GM12878 (cell line): ENCODE results near the gene TYRP1. TPM values are rescaled to one million over a fixed set of nuclear protein-coding genes. Genes with fewer than 3 reads are reported as not detected.

Source experiments
- ATAC-seq: fragments of 200-7000 bp; cut with Tn5 transposase; 3 replicates; pipeline ENCODE4 v1.9.1; 2020; ENCODE audit warnings: mild to moderate bottlenecking, moderate library complexity
- BruUV-seq: library from RNA; stranded (reverse); fragments of 400-500 nt; replicated peaks from 2 replicates; lab custom pipeline; 2021; lab: Mats Ljungman, UMichigan
- CTCF ChIA-PET: fragments of 300-600 bp; sonication (Branson Sonifier 250); formaldehyde crosslinking; extraction: SDS; loops from one replicate; lab custom pipeline; 2021; ENCODE audit warnings: inconsistent platforms; lab: Yijun Ruan, JAX
- POLR2A ChIA-PET: fragments of 350-600 bp; formaldehyde crosslinking; extraction: SDS; loops from one replicate; lab custom pipeline; 2021; ENCODE audit warnings: inconsistent platforms; lab: Charles Lee
- RAD21 ChIA-PET: fragments of 300-600 bp; sonication (Branson Sonifier 250); formaldehyde crosslinking; loops from one replicate; lab custom pipeline; 2023; ENCODE audit warnings: antibody characterized with exemption; ENCODE audit not compliant: unreplicated experiment; lab: Charles Lee
- SMC1A ChIA-PET: fragments of 300-600 bp; sonication (Branson Sonifier 250); formaldehyde crosslinking; loops from one replicate; lab custom pipeline; 2023; ENCODE audit not compliant: unreplicated experiment, uncharacterized antibody; lab: Charles Lee
- DNase-seq: peaks from one replicate; pipeline ENCODE4 v3.0.0-alpha.2; 2011; ENCODE audit warnings: low read depth, low spot score
- FAIRE-seq: peaks from 3 replicates; lab custom pipeline; 2011; peaks lifted over from hg19 to GRCh38; lab: Jason Lieb, UNC
- H2AFZ ChIP-seq: 2 replicates; pipeline ENCODE4 v1.6.0; 2011; ENCODE audit warnings: low read depth, low read length, control low read depth; ENCODE audit not compliant: control insufficient read depth
- H3K27ac ChIP-seq: 2 replicates; pipeline ENCODE4 v1.5.1; 2011; ENCODE audit warnings: control low read depth; ENCODE audit not compliant: control insufficient read depth, insufficient read depth
- H3K27me3 ChIP-seq, 2 experiments: replicated peaks in 1 of 2; 2 replicates each; pipeline versions ENCODE4 v1.6.0 to v1.6.1; 2011; ENCODE audit warnings: low read length in 1 of 2; ENCODE audit not compliant: control insufficient read depth in 2 of 2, insufficient read depth in 2 of 2
- H3K36me3 ChIP-seq, 2 experiments: 2 replicates each; pipeline ENCODE4 v1.5.1; 2011; ENCODE audit warnings: low read length in 1 of 2; ENCODE audit not compliant: control insufficient read depth in 2 of 2, insufficient read depth in 2 of 2
- H3K4me1 ChIP-seq: 2 replicates; pipeline ENCODE4 v1.6.1; 2011; ENCODE audit warnings: mild to moderate bottlenecking, low read length, moderate library complexity, mixed read lengths; ENCODE audit not compliant: control insufficient read depth, insufficient read depth
- H3K4me2 ChIP-seq: 2 replicates; pipeline ENCODE4 v1.6.0; 2011; ENCODE audit warnings: control low read depth; ENCODE audit not compliant: control insufficient read depth, insufficient read depth
- H3K4me3 ChIP-seq: fragments of 200-600 bp; sonication (generic); 2 replicates; pipeline ENCODE4 v1.5.1; 2016
- H3K79me2 ChIP-seq: 2 replicates; pipeline ENCODE4 v1.6.0; 2011; ENCODE audit warnings: low read length; ENCODE audit not compliant: control insufficient read depth, insufficient read depth
- H3K9ac ChIP-seq: 2 replicates; pipeline ENCODE4 v1.8.0; 2011; ENCODE audit warnings: low read length, control low read depth, mixed read lengths; ENCODE audit not compliant: control insufficient read depth, insufficient read depth
- H3K9me3 ChIP-seq: replicated peaks from 3 replicates; pipeline ENCODE4 v1.5.1; 2011; ENCODE audit warnings: mild to moderate bottlenecking, low read length; ENCODE audit not compliant: control insufficient read depth, insufficient read depth
- H4K20me1 ChIP-seq: 2 replicates; pipeline ENCODE4 v1.6.0; 2011; ENCODE audit not compliant: control insufficient read depth, insufficient read depth
- E2F4 ChIP-seq: IDR thresholded peaks from 2 replicates; pipeline ENCODE4 v1.6.1; 2012; ENCODE audit warnings: low read depth, low read length, improper control_type of control experiment
- E4F1 ChIP-seq: fragments of 450-650 bp; IDR thresholded peaks from 2 replicates; pipeline ENCODE4 v1.6.1; 2018; ENCODE audit warnings: borderline replicate concordance, mild to moderate bottlenecking; ENCODE audit not compliant: partially characterized antibody
- EGR1 ChIP-seq, 2 experiments: IDR thresholded peaks; 1 replicate in 1 of 2; 2 replicates in 1 of 2; pipeline ENCODE4 v1.6.1; 2011 to 2012; ENCODE audit warnings: low read depth in 2 of 2, low read length in 2 of 2, borderline replicate concordance in 1 of 2, mild to moderate bottlenecking in 1 of 2, moderate library complexity in 1 of 2
- FOS ChIP-seq: IDR thresholded peaks from 3 replicates; pipeline ENCODE4 v1.6.1; 2011; ENCODE audit warnings: borderline replicate concordance; ENCODE audit not compliant: insufficient read length; ENCODE audit errors: extremely low read depth
- HDAC2 ChIP-seq: fragments of 200-600 bp; sonication (generic); IDR thresholded peaks from 2 replicates; pipeline ENCODE4 v1.6.1; 2017
- RB1 ChIP-seq: fragments of 450-650 bp; formaldehyde crosslinking; IDR thresholded peaks from 2 replicates; pipeline ENCODE4 v1.6.1; 2017; ENCODE audit warnings: mild to moderate bottlenecking, borderline replicate concordance
- TBL1XR1 ChIP-seq: IDR thresholded peaks from 2 replicates; pipeline ENCODE4 v1.6.1; 2012; ENCODE audit warnings: low read depth, low read length, improper control_type of control experiment
- ZBTB11 ChIP-seq: fragments of 450-650 bp; formaldehyde crosslinking; IDR thresholded peaks from 2 replicates; pipeline ENCODE4 v1.5.0; 2022; ENCODE audit warnings: mild to moderate bottlenecking, missing genetic modification characterization
- ZBTB4 ChIP-seq: fragments of 450-650 bp; formaldehyde crosslinking; IDR thresholded peaks from 2 replicates; pipeline ENCODE4 v1.4.0; 2022; ENCODE audit warnings: mild to moderate bottlenecking, moderate library complexity
- WGBS: methylation state at CpG from one replicate; pipeline ENCODE4 v1.1.6; 2016; ENCODE audit warnings: low lambda C conversion rate; ENCODE audit not compliant: insufficient replicate concordance, insufficient coverage; ENCODE audit errors: missing lambda C conversion rate; 5-methylcytosine and 5-hydroxymethylcytosine counted together
- in situ Hi-C: fragments of 300-500 bp; cut with MboI; formaldehyde crosslinking; loops from 9 replicates; pipeline ENCODE4 v1.14.3; 2018; ENCODE audit warnings: mixed read lengths
- intact Hi-C: fragments of 100-400 bp; cut with micrococcal nuclease; formaldehyde crosslinking; loops from one replicate; pipeline ENCODE4 v1.14.2; 2022; ENCODE audit not compliant: unreplicated experiment
- polyA plus RNA-seq, 11 experiments: library from polyadenylated mRNA; depleted of rRNA in 4 of 11; unstranded in 6 of 11; stranded (reverse) in 5 of 11; fragments of >200 nt; fragmentation: Nextera tagmentation in 4 of 11; fragmentation: Illumina TruSeq in 1 of 11; extraction: Ambion mirVana in 4 of 11; extraction: Trizol in 1 of 11; gene quantifications; 1 replicate in 1 of 11; 2 replicates in 10 of 11; pipeline versions ENCODE4 v1.2.1 to v1.2.3, GENCODE V29; 2011 to 2016; ENCODE audit warnings: inconsistent platforms in 2 of 11, missing spikeins in 2 of 11, low read depth in 1 of 11
- total RNA-seq, 4 experiments: library from RNA; depleted of rRNA in 3 of 4; stranded (reverse); fragments of >200 nt in 3 of 4; fragmentation: Illumina TruSeq in 1 of 4; extraction: Trizol in 1 of 4; gene quantifications; 2 replicates each; pipeline versions ENCODE4 v1.2.1 to v1.2.3, GENCODE V29; 2013 to 2021

TYRP1 gene
- total and polyA plus RNA-seq, 10 of the 15 experiments (the other 5 are each of a cell fraction or from before 2014, with no cell fraction given): 0.01 TPM; not detected in 9

- intact Hi-C loops: loop anchor here (2.0 to 10.0 kb wide), 4 partner anchors 55 to 367 kb away; partner anchors contain the start of gene LURAP1L
- SMC1A ChIA-PET: interaction anchor here (0.8 to 5.3 kb wide), 5 partner anchors 54 to 367 kb away, joined by 3 to 38 read pairs (median 8); partner anchors contain the start of gene LURAP1L
These were observed 28.9 kb downstream of the TYRP1 start for GRCh38 chr9:12722131-12722530.

More at GRCh38 chr9:12722131-12722530, 28.9 kb downstream of the TYRP1 start:
- DNase-seq (no peak), FAIRE-seq (no peak), ATAC-seq (no peak)
- Histone ChIP-seq H3K9me3 (no peaks in the 10 kb centered on the region), H3K4me3 (no peak overlapping the region), H3K4me1 (no peaks in the 10 kb centered on the region), H3K27ac (no peak overlapping the region), H3K27me3 (no peaks in the 10 kb centered on the region), H3K4me2 (no peak overlapping the region), H3K79me2 (no peaks in the 10 kb centered on the region), H3K36me3 (no peaks in the 10 kb centered on the region), H3K9ac (no peak overlapping the region), H4K20me1 (no peaks in the 10 kb centered on the region), H2AFZ (no peak overlapping the region)
- WGBS: 0% methylated on average over 2 of the region's 2 CpGs
- no TSS peak for BruUV-seq
- TF ChIP-seq TBL1XR1 (no peak), EGR1 (IDR thresholded peaks at IDR 0.05; ENCODE audit: borderline replicate concordance in 1 of 2, low read depth in 2 of 2, low read length in 2 of 2) (no peak), ZBTB11 (CRISPR knock-in tag) (no peak), E4F1 (no peak), ZBTB4 (no peak), HDAC2 (no peak), E2F4 (no peak), RB1 (no peak), FOS (no peak)
- in situ Hi-C loops: loop anchor here (5.0 kb wide), 2 partner anchors 100 to 365 kb away; no protein-coding TSS in a partner anchor
- ChIA-PET CTCF (interaction anchor here (0.8 to 9.0 kb wide), 13 partner anchors 10 to 368 kb away, joined by 3 to 72 read pairs (median 7); partner anchors contain the start of gene LURAP1L), POLR2A (no interaction called here), RAD21 (interaction anchor here (0.8 to 4.1 kb wide), 10 partner anchors 13 to 369 kb away, joined by 3 to 21 read pairs (median 4); no protein-coding TSS in a partner anchor)
